Omental fat pad (tissue), 4 donors: ENCODE measurements around the gene POGZ. TPM values are rescaled to one million over a fixed set of nuclear protein-coding genes. Genes with fewer than 3 reads are reported as not detected.

Experiments used
- ATAC-seq: fragments of 150-250 bp; one replicate; pipeline ENCODE4 v1.9.1; 2016; ENCODE audit warnings: mild to moderate bottlenecking, moderate library complexity; ENCODE audit not compliant: low FRiP score
- DNase-seq: peaks from one replicate; pipeline ENCODE4 v3.0.0-alpha.2; 2019; ENCODE audit warnings: low spot score
- CTCF ChIP-seq, 3 donors: fragments of 450-650 bp; IDR thresholded peaks; one replicate each; pipeline ENCODE4 v1.5.1; 2016 to 2017; ENCODE audit warnings: antibody characterized with exemption in 3 of 3, mild to moderate bottlenecking in 3 of 3, moderate library complexity in 2 of 3
- total RNA-seq, 4 donors: library from RNA; depleted of rRNA; stranded (reverse); fragments of >200 nt; gene quantifications; one replicate each; pipeline ENCODE4 v1.1.0, GENCODE V29; 2016

POGZ gene
- total RNA-seq, 4 donors from 2014 or later = 32.9 to 60.8 (median 40.1) TPM

- ATAC-seq = no peak
- TF ChIP-seq CTCF (IDR thresholded peaks at IDR 0.05) = no peak
- no peak for DNase-seq
Observed at GRCh38 chr1:151369302-151369610, 90.0 kb downstream of the POGZ start.

DNA sequence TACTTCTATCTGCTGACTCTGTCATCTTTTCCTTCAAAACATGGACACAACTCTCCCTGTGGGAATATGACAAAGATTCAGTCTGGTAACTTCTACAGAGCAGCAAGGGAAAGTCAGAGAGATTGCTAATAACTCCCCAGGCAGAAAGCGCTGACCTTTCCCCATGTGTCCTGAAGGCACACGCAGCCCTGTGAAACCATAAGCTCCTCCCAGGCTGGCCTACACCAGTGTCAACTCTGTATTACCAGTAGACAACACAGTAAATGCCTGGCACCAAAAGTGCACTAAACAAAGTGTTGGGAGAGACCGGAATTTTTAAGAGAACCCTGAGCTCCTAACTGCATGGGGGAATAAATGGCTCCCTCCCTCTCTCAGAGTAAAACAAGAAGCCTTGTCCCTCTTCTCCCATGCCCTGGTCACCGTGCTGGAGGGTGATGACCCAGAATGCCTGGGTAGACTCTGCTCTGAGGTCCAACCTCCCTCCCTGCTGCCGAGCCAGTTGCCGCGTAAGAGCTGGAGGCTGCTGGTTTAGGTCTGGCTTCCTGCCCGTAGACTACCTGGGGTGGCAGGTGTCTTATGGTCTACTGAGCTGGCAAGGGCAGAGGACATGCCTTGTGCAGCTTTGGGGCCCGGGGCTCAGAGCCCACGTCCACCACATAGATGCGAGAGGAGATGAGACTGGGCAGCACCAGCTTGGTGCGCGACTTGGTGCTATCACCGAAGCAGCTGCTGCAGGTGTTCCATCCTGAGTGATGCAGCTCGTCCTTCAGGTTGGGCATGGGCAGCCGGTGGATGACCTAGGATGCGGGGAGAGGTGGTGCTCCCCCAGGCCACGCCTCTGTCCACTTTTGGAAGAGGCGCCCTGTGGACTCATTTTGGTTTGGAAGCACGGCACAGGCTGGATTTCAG is 90.6 kb downstream of the POGZ start:
- ATAC-seq (no peak), DNase-seq (no peak)
- no peak for TF ChIP-seq CTCF (IDR thresholded peaks at IDR 0.05)

DNA sequence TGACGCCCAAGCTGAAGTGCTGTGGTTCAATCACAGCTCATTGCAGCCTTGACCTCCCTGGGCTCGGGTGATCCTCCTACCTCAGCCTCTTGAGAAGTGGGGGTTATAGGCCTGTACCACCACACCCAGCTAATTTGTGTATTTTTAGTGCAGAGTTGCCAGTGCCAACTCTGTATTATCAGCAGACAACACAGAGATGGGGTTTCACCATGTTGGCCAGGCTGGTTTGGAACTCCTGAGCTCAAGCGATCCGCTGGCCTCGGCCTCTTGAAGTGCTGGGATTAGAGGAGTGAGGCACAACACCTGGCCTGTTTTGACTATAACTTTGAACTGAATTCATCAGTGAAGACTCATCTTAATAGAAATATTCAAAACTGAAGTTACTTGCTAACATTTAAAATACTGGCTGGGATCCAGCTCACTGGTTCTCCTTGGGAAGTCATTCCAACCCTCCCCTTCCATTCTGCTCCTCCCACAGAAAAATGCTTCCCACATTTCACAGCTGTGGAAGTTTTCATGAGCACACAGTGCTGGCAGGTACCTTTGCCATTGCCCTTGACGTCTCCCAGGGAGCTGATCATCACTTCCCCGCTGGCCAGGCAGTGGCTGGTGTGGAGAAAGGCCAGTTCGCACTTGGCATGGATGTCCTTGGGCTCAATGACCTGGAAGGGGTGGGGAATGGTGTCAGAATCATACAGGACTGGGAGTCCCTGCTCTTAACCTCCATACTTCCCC is 91.5 kb downstream of the POGZ start:
- TF ChIP-seq CTCF (IDR thresholded peaks at IDR 0.05) = no peak
- DNase-seq (no peak), ATAC-seq (peak; percentile 64)

DNA sequence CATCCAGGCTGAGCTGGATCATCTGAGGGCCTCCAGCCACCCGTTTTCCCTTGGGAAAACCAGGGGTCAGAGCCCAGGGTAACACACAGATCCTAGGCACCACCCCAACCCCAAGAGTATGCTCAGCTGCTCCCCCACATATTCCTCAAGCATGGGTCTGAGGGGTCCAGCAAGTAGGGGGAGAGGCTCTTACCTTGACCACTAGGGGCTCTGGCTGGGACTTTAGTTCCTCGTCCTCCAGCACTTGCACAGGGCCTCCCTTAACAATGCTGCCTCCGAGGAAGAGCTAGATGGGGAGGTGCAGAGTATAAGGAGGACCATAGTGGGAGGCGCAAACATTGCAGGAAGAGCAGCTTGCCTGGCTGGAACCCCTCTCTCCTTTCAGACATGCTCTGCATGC is 94.3 kb downstream of the POGZ start:
- no peak for ATAC-seq
- TF ChIP-seq CTCF (IDR thresholded peaks at IDR 0.05) = no peak
- no peak for DNase-seq

- TF ChIP-seq CTCF (IDR thresholded peaks at IDR 0.05) = no peak
- ATAC-seq = no peak
- DNase-seq = no peak
Observed at GRCh38 chr1:151362308-151363155, 96.8 kb downstream of the POGZ start.

DNA sequence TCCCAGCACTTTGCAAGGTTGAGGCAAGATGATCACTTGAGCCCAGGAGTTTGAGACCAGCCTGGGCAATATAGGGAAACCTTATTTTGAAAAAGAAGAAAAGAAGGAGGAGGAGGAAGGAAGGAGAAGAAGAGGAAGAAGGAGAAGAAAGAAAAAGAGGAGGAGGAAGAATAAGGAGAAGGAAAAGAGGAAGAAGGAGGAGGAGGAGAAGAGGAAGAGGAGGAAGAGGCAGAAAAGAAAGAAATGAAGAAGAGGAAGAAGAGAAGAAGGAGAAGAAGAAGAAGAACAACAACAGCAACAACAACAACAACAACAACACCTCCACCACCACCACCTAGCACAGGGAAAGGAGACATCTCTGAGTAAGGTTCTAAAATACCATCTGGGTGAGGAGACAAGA is 97.4 kb downstream of the POGZ start:
- no peak for DNase-seq
- TF ChIP-seq CTCF (IDR thresholded peaks at IDR 0.05) = no peak
- ATAC-seq = no peak
